22Rv1 (cell line): Measurements from ENCODE around the gene C1QL4.

Source experiments
- CTCF ChIP-seq: fragments of 450-650 bp; IDR thresholded peaks from 2 replicates; pipeline ENCODE4 v1.5.1; 2017; ENCODE audit warnings: mild to moderate bottlenecking
- ZFX ChIP-seq: fragments of 450-650 bp; IDR thresholded peaks from 2 replicates; pipeline ENCODE4 v1.6.1; 2017; ENCODE audit warnings: antibody characterized with exemption, borderline replicate concordance

DNA sequence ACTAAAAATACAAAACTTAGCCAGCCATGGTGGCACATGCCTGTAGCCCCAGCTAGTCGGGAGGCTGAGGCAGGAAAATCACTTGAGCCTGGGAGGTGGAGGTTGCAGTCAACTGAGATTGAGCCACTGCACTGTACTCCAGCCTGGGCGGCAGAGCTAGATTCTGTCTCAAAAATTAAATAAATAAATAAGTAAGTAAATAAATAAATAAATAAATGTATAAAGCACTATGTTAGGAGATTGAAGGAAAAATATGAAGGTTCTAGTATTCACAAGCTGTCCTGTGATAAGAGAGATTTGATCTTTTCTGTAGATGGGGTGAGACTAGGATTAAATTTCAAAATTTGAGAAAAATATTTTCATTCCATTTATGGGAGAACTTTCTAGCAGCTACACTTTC lies 15.4 kb upstream of the C1QL4 start:
- TF ChIP-seq CTCF, result no peak
- TF ChIP-seq ZFX, result no peak
